NCI-H1417 (cell line): ENCODE results near the gene KCTD8.

Experiments
- DNase-seq, 3 experiments: peaks; one replicate each; lab custom pipeline; 2025; lab: John Stamatoyannopoulos, UW

KCTD8 gene

GRCh38 chr4:44162538-44163270 is 285.9 kb downstream of the KCTD8 start:
- DNase-seq, result no peak

GRCh38 chr4:44161756-44162155 is 286.9 kb downstream of the KCTD8 start:
- DNase-seq, result no peak

DNA sequence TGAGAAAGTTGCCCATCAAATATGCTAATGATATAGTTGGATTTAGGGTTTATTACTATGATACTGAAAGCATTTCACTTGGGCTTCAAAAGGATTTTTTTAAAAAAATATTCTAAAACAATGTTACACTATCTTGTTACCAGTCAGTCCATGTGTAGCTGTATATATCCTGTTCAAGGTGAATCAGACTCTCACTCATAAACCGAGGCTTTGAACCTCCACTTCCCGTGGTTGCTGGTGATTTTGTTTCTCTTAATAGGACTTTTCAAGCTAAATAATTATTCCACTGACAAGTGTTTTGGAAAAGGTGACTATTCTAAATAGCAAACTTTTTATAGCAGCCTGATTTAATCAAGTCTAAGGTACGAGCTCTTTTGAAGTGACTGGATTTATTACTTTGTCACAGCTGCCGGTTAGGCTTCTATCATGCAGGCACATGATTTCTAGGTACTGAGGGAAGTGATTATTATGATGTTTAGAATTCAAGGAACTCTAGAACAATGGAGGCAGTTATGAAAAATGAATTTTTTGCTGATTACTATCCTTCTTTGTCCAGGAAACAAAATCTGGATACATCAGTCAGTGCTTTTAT is 287.7 kb downstream of the KCTD8 start:
- DNase-seq, result peak in 2 of 3 experiments; percentile 51 to 66

DNA sequence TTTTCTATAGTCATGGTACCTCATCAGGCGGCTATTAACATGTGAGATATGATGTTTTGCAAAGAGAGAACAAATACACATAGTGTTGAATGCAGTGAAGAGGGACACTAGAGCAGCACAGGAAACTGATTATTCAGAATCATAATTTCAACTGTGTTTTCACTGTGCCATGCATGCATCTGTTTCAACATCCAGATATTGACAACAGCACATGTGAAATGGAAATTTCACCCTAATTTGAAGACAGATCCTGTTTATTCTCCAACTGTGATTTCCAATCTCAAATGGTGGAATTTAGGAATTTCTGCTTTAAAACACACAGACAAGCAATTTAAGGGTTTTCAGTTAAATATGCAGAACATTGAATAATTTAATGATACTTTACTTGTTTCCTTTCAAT is 288.6 kb downstream of the KCTD8 start:
- DNase-seq, result peak in 1 of 3 experiments; percentile 37

- DNase-seq, result no peak
Measured at GRCh38 chr4:44157611-44158277, 290.9 kb downstream of the KCTD8 start.

- no peak for DNase-seq
Measured at GRCh38 chr4:44150091-44150576, 298.5 kb downstream of the KCTD8 start.

DNA sequence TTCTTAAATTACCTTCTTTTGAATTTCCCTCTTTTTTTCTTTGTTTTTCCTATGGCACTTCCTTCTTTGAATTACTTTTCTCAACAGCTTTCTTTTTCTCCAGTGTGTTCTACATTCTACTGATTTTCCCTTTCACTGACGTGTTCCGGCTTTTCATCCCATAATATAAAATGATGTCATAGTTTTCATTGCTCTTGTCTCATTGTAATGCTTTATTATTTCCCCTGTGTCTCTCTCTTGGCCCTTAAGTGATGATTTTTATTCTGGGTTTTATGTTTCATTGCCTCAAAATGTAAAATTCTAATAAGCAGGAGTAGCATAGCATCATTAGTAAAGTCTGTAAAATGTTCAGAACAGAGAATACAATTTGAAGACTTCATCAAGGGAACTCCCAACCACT is 299.3 kb downstream of the KCTD8 start:
- no peak for DNase-seq

DNA sequence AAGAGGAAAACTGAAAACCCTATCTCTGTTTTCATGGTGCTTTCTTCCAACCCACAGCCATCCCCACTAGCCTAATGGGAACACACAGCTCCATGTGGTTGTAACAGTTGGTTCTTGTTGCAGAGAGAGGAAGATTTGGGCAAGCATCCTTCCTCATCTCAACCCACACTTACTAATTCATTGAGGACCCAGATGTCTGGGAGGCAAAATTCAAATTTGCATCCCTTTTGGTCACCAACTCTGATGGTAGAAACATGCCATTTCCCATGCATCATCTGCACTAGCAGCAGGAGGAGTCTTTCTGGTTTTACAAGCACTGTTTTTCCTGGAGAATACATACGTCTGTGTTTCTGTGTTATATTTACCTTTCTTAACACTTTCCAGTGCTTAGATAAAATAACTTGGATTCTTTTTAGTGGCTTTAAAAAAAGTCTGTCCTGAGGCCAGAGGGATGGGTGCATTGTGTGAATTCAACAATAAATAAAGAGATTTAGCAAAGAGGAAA is 301.0 kb downstream of the KCTD8 start:
- DNase-seq, result peak in 1 of 3 experiments; percentile 41

- no peak for DNase-seq
Measured at GRCh38 chr4:44146516-44146915, 302.1 kb downstream of the KCTD8 start.

DNA sequence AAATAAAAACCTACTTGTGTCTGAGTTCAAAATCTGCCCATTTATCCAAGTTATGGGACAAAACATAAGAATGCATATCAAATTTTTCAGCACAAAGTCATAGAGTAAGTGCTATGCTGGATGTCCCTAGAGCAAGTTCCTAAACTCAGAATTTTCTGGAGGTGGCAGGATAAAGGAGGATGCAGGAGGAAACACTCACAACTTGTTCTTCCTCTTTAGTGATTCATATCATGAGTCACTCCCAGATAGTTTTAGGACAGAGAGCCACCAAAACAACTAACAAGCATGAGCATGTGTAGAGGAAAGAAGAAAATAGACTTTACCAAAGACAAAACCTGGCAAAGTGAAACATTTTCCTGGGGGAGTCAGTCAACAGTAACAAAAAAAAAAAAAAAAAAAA is 302.7 kb downstream of the KCTD8 start:
- DNase-seq, result no peak

- DNase-seq, result no peak
Measured at GRCh38 chr4:44132526-44132925, 316.1 kb downstream of the KCTD8 start.
